M059J (cell line): ENCODE measurements around the gene DUSP2. TPM values are rescaled to one million over a fixed set of nuclear protein-coding genes. Genes with fewer than 3 reads are reported as not detected.
A peak's percentile ranks its signal among the peaks of the same experiment; 100 is the strongest.
"Not testable (repeated sequence)": the region's sequence is repeated elsewhere in the genome, so short reads cannot be mapped to it uniquely, and the experiment has no call there.

Experiments
- DNase-seq: peaks from one replicate; pipeline ENCODE4 v3.0.0-alpha.2; 2012; ENCODE audit warnings: low read depth
- total RNA-seq: library from RNA; depleted of rRNA; stranded (reverse); fragments of >200 nt; shearing (Covaris generic); gene quantifications from 2 replicates; pipeline ENCODE4 v1.2.3, GENCODE V29; 2014

The DUSP2 gene
- total RNA-seq, 1 experiment from 2014 or later, result 103 TPM

DNA sequence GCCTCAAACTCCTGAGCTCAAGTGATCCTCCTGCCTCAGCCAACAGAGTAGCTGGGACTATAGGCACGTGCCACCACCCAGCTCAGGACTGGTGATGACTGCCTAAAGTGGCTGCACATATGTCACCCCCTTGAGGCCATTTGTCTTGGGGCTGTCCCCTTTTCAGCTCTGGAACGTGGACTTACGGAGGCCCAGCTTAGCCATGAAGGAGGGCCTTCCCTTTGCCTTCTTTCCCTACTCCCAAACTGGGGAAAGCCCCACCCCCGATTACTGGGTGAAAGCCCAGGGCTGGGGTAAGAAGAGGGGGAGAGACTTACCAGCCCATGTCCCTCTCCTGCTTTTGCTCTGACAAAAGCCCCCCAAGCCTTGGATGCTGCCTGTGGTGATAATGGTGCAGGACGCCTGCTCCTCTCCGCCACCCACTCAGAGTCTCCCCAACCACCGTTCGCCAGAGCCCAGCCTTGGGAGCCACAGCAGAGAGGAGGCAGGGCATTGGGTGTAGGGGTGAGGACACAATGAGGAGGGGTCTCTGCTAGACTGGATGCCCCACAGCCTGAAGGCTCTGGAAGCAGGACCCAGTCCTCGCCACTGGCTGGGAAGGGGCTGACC lies 2.5 kb upstream of the DUSP2 start:
- DNase-seq, result peak; percentile 49

DNA sequence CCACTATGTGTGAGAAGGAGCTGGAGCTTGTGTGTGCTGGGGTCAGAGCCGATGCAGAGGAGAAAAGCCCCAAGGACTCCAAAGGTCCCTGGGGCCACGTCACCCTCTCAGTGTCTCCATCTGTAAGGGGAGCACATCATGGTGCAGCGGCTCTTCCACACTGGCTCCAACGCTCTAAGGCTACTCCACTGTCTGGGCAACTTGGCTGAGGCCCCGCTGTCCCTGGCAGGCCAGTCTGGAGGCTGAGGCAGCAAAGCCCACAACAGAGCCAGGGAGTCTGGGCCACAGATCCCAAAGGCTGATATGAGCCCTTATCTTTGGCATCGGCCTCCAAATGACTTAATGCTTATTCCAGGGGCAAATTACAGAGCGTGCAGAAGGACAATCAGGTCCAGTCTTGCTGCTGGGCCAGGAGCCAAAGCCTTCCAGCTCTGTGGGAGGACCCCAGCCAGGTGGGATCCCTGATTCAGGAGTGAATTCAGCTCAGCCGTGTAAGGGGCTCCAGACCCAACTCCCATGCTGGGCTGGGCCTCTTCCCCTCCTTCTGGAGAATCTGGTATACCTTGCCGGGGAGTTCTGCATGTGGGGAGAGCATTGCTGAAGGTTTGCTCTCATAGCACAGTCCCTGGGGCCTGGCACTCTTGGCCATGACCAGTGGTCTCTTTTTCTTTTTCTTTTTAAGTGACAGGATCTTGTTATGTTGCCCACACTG lies 1.8 kb upstream of the DUSP2 start:
- DNase-seq, result peak; percentile 96

DNA sequence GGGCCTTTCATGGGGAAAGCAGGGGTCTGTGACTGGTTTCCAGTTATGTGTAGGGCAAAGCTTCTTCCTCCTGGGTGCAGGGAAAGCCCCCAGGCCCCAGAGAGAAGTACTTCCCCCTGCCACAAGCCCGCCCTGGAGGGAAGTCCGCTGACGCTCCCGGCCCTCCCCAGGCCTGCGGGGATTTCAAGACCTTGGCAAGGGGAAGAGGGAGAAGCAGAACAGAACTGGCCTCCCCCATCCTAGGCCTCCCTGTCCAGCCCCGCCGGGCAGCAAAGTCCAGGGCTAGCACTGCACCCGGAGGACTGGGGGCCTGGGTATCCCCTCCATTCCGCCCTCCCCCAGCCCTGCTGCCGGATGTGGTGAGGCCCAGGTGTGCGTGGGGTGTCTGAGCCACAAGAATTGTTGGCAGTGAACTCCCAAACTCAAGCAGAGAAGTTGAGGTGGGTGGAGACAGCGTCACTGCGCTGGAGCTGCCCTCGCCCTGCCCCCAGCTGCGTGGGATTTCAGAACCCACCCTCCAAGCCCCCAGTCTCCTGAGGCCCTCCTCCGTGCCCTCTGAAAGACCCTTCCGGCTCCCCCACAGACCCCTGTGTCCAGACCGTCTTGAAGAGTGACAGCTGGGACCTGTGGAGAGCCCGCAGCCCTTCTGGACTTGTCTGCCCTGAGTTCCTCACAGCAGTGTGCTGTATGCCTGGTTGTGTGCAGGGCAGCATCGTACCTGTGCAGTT lies 1.1 kb upstream of the DUSP2 start:
- peak; percentile 81 for DNase-seq

DNA sequence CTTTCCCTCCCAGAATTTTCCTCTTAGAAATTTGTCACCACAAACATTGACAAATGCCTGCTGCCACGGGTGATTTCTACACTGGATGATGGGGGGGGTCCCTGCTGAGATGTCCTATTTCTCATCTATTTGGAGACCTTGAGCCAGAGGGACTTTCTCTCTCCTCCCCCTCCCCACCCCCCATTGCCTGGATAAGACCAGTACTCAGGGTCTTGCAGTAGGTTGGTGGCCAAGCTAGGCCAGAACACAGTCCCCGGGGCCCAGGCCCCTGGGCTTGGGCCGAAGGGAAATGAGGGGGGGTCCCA lies 560 bp upstream of the DUSP2 start:
- no peak for DNase-seq

DNA sequence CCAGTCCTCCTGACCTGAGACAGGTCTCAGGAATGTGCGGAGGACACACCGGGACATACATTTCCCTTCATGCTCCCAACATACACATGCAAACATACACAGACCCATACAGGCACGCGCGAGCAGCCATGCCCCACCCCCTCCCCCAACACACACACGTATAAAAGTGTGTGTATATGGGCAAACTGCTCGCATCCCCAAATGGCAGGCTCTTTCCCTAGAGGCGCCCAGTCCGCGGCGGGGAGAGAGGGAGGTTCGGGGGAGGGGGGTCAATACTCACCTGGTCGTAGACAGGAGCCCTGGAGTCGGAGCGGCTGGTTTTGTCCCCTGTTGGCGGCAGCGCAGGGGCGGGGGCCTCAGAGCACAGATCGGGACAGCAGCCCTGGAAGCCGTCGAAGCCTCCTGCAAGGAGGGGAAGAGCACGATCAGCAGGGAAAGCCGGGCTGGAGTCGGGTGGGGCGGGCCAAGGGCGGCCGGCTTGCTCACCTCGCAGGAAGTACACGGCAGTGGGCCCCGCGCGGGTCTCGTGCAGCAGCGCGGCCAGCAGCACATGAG lies 682 bp downstream of the DUSP2 start:
- no peak for DNase-seq

DNA sequence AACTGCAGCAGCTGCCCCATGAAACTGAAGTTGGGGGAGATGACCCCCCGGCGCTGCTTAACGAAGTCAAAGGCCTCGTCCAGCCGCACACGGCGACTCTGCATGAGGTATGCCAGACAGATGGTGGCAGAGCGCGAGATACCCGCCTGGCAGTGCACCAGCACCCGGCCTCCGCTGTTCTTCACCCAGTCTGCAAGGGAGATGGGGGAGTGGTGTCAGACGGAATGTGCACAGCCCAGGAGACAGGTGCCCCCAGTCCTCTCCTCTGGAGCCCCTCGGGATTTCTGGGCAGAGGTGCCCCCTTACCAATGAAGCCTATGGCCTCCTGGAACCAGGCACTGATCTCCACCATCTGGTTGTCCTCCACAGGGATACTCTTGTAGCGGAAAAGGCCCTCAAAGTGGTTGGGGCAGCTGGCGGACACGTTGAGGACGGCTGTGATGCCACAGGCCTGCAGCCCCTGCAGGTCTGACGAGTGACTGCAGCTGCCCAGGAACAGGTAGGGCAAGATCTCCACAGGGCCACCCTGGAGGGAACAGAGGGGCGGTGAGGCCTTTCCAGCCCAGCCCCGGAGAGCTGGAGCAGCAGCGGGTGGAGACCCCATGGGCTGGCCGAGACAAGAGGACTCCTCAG lies 1.3 kb downstream of the DUSP2 start:
- DNase-seq, result no peak

DNA sequence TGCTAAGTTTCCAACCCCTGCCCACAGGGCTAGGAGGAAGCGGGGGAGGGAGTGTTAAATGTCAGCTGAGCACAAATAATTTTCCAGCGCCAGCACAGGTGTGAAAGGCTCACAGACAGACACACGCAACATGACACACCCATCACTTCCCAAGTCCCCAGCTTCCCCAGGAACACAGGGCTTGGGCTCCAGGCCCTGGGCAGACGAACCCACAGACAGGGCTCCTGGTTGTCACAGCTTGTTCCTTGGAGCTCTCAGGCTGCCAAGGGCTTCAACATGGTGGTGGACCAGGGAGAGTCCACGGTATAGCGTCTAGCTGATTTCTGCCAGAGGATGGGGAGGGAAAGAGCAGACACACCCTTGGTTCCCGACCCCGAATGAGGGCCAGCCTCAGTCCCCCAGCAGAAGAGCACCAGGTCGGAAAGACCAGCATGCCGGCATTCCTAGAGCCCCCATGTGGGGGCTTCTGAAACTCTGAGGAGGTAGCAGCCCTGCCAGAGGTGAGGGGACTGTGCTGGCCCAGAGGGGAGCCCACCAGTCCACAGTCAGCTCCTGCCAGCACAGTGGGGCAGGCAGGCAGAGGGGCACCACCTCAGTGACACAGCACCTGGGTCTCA lies 1.9 kb downstream of the DUSP2 start:
- DNase-seq, result no peak

DNA sequence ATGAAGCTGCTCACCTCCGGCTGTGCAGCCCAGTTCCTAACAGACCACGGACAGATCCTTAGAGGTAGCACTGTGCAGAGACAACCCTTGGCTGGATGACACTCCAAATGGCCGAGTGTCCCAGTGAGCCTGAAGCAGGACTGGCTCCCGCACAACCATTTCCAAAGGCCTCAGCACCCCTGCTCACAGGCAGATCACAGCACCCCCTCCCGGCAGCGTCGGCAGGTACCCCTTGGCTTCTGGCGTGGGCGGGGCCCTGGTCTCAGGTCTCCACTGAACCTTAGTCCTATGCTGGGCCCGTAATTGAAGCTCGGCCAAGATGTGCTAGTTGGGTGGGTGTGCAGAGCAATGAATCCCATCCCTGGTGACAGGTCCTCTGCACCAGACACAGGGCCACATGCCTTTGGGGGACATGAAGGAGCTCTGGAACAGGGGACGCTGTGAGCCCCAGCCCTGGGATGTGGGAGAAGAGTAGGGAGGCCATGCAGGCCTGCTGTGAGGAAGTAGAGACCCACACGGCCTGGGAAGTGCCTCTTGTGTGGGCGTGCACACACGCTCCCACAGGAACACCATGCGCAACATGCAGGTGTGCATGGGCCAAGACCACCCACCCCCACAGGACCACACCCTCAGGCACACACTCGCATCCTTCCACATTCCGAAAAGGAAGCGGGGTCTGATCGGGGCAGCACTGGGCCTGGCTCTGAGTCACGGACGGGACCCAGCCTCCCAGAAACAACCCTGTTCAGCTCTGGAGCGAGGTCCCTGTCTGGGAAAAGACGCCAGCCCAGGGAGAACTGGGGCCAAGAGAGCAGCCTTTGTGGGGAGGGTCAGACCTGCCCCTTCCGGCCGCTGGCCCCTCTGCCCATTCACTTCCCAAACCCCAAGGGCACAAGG lies 2.8 kb downstream of the DUSP2 start:
- peak; percentile 46 for DNase-seq

DNA sequence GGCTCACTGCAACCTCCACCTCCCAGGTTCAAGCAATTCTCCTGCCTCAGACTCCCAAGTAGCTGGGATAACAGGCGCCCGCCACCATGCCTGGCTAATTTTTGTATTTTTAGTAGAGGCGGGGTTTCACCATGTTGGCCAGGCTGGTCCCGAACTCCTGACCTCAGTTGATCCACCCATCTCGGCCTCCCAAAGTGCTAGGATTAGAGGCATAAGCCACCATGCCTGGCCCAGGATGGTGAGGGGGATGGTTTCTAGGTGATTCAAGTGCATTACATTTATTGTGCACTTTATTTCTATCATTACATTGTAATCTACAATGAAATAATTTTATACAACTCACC lies 3.6 kb downstream of the DUSP2 start:
- not testable (repeated sequence) for DNase-seq

DNA sequence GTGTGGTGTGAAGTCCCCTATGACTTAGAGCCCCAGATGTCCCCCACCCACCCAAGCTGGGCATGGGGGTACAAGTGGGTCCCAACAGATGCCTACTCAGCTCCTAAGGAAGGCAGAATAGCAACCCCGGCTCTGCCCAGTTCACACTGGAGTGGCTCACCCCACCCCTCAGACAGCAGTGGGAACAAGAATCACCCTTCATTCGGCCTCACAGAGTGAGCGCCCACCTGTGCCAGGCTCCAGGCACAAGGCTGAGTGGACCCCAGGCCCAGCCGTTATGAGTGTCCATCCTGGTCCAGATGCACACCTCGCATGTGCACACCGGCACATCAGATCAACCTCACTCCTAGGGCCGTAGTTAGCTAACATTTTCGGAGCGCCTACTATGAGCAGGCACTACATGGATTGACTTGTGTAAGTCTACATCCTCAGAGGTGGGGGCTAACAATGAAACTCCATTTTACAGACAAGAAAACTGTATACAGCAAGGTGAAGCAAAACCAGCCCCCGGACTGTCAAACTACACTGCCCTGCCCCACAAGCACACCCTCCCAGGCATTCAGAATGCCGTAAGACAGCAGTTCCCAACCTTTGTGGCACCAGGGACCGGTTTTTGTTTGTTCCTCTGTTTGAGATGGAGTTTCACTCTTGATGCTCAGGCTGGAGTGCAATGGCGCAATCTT lies 4.2 kb downstream of the DUSP2 start:
- DNase-seq, result no peak

DNA sequence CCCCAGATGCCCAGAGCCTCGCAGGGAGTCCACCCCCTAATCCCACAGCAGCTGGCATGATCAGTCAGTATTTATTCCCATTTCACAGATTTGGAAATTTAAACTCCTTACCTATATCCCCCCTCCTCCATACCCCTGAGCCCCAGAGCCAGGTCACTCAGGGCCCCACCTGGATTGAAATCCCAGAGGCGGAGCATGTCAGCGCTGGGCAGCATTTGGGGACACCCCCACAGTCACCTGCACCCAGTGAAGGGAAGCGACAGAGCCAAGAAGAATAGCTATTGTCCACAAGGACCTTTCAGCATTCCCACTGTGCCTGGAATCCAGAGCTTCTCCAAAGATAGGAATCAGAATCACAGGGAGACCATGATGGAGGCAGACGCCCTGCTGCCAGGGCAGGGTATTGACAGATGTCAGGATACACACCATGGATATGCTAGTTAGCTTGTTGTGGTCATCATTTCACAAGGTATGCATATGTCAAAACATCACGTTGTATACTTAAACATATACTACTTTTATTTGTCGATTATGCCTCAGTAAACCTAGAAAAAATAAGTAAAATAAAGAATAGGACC lies 6.0 kb downstream of the DUSP2 start:
- DNase-seq, result no peak

DNA sequence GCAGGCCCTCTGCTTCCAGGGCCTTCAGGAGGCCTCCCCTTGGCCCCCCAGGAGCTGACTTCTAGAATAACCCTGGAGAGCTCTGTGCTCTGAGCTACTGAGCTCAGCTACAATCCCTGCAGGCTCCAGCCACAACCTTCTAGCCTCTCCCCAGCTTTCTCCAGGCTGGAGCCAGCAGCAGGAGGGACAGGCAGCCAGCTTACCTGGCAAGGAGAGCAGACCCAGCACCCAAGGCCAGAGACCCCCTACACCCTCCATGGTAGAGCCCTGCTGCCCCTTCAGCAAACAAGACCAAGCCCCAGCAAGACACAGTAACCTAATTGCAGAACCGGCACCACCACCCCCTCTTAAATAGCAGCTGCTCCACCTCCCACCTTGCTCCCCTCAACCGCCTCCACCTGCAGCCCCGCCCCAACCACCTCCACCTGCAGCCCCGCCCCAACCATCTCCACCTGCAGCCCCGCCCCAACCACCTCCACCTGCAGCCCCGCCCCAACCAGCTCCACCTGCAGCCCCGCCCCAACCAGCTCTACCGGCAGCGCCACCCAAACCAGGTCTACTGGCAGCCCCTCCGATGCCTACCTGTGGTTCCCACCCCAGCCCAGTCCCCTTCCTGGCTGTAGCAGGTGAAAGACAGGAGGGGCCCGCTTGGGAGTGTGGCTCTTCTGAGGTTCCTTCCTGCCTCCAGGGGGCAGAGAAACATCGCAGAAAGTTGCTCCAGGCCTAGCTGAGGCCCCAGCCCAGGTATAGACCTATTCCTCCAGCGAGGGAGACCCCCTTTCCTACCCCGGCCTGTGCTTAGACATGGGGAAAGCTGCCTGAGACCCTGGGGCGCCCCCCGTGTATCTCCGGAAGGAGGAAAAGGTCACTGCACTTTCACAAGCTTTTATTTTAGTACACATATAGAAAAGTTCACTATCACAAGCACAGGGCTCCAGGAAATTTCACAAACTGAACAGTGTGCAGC lies 6.8 kb downstream of the DUSP2 start, which contains the start of gene ASTL:
ASTL (minus strand) TSS at position 324 of the 967 bp plus-strand sequence; CDS start at position 258, 66 bp downstream.
- peak; percentile 58 for DNase-seq

DNA sequence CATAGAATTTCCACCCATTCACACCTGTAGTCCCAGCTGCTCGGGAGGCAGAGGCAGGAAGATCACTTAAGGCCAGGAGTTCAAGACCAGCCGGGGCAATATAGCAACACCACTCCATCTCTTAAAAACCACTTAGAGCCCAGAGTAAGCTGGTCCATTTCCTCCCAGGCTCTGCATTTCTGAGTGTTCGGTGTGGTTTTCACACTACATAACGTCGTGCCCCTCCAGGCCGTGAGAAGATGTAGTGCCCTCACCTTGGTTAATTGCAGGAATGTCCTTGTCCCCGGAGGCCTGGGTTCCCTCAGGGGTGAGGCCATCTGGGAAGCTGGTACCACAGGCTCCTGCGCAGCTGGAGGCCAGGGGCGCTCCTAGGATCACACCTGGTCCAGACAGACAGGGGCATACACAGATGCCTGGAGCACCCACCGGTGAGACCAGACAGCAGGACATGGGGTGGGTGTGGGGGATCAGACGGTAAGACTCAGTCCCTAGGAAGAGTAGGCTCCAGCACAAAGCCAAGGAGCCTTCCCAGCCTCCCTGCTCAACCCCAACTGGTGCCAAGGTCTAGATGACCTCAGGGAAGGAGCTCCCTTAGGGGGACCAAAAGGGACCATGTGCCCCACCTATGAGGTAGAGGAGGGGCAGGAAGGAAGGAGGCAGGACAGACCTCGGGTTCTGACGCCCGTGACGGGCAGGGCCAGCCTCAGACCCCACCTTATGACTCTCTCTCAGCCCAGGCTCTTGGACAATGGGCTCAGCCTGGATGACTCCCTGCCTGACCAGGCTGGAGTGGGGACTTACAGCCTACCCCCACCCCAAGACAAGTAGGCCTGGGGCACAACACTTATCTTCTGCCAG lies 7.7 kb downstream of the DUSP2 start:
- DNase-seq, result no peak

DNA sequence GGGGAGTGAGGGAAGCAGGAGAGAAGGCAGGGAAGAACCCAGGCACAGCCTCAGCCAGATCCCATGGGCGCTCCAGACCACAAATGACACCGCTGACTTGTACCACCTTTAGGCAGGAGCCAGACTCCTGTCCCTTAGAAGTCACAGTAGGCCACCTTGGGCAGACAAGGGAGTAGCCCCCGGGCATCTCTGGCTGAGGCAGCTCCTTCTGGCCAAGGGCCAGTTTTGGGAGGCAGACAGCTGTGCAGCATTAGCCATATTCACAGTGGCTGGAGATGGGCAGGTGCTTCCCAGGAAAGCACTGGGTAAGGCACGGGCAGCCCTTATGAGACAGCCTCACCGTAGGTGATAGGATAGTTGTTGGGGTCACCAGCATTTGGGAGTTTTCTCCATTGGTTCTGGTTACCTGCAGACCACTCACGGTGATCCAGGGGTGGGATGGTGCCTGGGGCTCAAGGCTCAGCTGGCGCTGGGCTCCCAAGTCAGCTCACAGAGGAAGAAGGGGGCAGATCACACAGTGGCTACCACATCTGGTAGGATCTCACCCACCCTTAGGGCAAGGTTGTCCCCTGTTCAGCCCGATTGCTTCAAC lies 9.0 kb downstream of the DUSP2 start:
- peak; percentile 50 for DNase-seq

DNA sequence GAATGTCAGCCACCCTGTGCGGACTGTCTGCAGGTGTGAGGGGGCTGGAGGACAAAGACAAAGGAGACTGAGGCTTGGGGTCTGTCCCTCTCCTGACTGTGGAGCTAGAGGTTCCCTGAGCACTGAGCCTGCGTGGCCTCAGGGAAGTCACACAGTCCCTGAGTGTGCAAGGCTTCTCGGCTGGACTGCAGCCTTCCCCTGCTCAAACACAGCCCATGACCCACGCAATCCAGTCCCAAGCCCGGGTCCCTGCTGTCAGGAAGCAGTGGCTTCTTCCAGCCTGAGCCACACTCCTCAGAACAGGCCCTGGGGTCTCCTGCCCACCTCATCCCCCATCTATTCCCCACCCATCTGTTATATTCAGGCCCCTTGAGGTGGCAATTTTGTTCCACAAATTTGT lies 9.6 kb downstream of the DUSP2 start:
- DNase-seq, result no peak

DNA sequence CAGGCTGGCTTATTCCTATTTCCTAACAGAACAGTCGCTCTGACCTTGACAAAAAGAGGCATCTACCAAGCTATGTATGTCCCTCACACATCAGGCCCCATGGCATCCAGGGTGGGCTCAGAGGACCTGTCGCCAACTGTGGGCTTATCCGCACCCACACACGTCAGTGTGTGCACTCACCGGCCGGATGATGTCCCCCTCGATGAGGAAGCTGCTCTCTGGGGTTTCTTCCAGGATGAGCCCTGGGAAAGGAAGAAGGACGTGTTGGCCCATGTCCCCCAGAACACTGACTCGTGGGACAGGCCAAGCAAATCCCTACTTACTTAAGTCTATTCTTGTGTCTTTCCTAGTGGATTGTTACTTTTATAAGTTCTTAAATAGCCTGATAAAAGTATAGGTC lies 10.1 kb downstream of the DUSP2 start:
- no peak for DNase-seq

DNA sequence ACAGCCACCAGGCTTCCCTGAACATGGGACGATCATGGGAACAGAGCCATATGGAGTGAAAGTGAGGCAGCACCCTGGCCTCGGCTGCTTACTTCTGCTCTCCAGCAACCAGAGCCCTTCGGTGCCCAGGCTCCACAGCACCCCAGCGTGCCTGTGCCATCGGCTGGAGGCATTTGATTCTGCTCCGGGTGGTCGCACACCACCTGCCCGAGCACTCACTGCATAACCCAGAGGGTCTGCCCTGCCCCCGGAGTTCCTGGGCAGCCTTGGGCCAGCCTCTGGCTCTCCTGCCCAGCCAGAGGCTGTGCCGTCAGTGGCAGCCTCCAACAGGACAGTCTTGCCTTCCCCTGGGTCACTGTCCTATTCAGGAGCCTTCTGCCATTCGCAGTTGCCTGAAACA lies 10.8 kb downstream of the DUSP2 start:
- DNase-seq, result no peak
